Duodenal mucosa (tissue), 2 donors: Measurements from ENCODE around the gene LONP2.
A peak's percentile ranks its signal among the peaks of the same experiment; 100 is the strongest.

Source experiments
- H3K27ac ChIP-seq: one replicate; pipeline ENCODE4 v1.7.0; 2013; ENCODE audit warnings: low read depth, low read length
- H3K27me3 ChIP-seq, 2 donors: one replicate each; pipeline ENCODE4 v1.7.0; 2013; ENCODE audit warnings: low read length in 2 of 2, control low read depth in 1 of 2; ENCODE audit not compliant: insufficient read depth in 2 of 2, control insufficient read depth in 1 of 2
- H3K36me3 ChIP-seq, 2 donors: one replicate each; pipeline ENCODE4 v1.7.0; 2013; ENCODE audit warnings: low read length in 2 of 2, control low read depth in 1 of 2; ENCODE audit not compliant: insufficient read depth in 2 of 2, control insufficient read depth in 1 of 2
- H3K4me1 ChIP-seq, 2 donors: one replicate each; pipeline ENCODE4 v1.7.0; 2013; ENCODE audit warnings: low read length in 2 of 2, control low read depth in 1 of 2; ENCODE audit not compliant: insufficient read depth in 2 of 2, control insufficient read depth in 1 of 2
- H3K4me3 ChIP-seq, 2 donors: one replicate each; pipeline ENCODE4 v1.7.0; 2013; ENCODE audit warnings: low read length in 2 of 2, low read depth in 1 of 2
- H3K9ac ChIP-seq, 2 donors: one replicate each; pipeline ENCODE4 v1.7.0; 2013; ENCODE audit warnings: low read length in 2 of 2, low read depth in 1 of 2
- H3K9me3 ChIP-seq, 2 donors: one replicate each; pipeline ENCODE4 v1.7.0; 2013; ENCODE audit warnings: low read length in 2 of 2, control low read depth in 1 of 2; ENCODE audit not compliant: control insufficient read depth in 1 of 2

Gene LONP2

GRCh38 chr16:48405907-48406306 is 161.8 kb downstream of the LONP2 start:
- H3K36me3 ChIP-seq = no peaks in the 10 kb centered on the region
- no peak overlapping the region for H3K4me3 ChIP-seq
- H3K9ac ChIP-seq = peak overlapping the region in 1 of 2 donors; percentile 27
- H3K9me3 ChIP-seq = no peaks in the 10 kb centered on the region
- peak overlapping the region; percentile 74 for H3K27ac ChIP-seq
- no peaks in the 10 kb centered on the region for H3K27me3 ChIP-seq
- peaks cover 27 to 35% of the 10 kb centered on the region in 2 donors for H3K4me1 ChIP-seq
